Astrocyte (in vitro differentiated cells and primary cell): ENCODE results near the gene SNX5. TPM values are rescaled to one million over a fixed set of nuclear protein-coding genes. Genes with fewer than 3 reads are reported as not detected.

Source experiments
- DNase-seq: peaks from one replicate; pipeline ENCODE4 v3.0.0-alpha.2; 2010; ENCODE audit warnings: low read depth
- FAIRE-seq: peaks from 2 replicates; lab custom pipeline; 2011; peaks lifted over from hg19 to GRCh38; lab: Jason Lieb, UNC
- H2AFZ ChIP-seq: 2 replicates; pipeline ENCODE4 v1.6.0; 2012; ENCODE audit warnings: low read depth, low read length, inconsistent platforms
- H3K27ac ChIP-seq: 2 replicates; pipeline ENCODE4 v1.5.1; 2011; ENCODE audit warnings: low read depth, low read length, inconsistent platforms
- H3K27me3 ChIP-seq: 2 replicates; pipeline ENCODE4 v1.6.0; 2011; ENCODE audit warnings: low read length, inconsistent platforms; ENCODE audit not compliant: insufficient read depth
- H3K36me3 ChIP-seq: 2 replicates; pipeline ENCODE4 v1.5.1; 2011; ENCODE audit warnings: low read length, inconsistent platforms; ENCODE audit not compliant: insufficient read depth
- H3K4me1 ChIP-seq: 2 replicates; pipeline ENCODE4 v1.5.1; 2011; ENCODE audit warnings: low read length, inconsistent platforms; ENCODE audit not compliant: insufficient read depth
- H3K4me2 ChIP-seq: 2 replicates; pipeline ENCODE4 v1.6.0; 2012; ENCODE audit warnings: low read length, inconsistent platforms
- H3K4me3 ChIP-seq: 2 replicates; pipeline ENCODE4 v1.5.1; 2011; ENCODE audit warnings: low read depth, mild to moderate bottlenecking, low read length, inconsistent platforms; ENCODE audit not compliant: insufficient read depth
- H3K79me2 ChIP-seq: 2 replicates; pipeline ENCODE4 v1.6.0; 2012; ENCODE audit warnings: mild to moderate bottlenecking, low read length, inconsistent platforms; ENCODE audit not compliant: insufficient read depth
- H3K9ac ChIP-seq: 2 replicates; pipeline ENCODE4 v1.6.0; 2012; ENCODE audit warnings: mild to moderate bottlenecking, low read length, inconsistent platforms
- H3K9me3 ChIP-seq: 2 replicates; pipeline ENCODE4 v1.5.1; 2012; ENCODE audit warnings: low read depth, mild to moderate bottlenecking, low read length, inconsistent platforms; ENCODE audit not compliant: insufficient read depth
- H4K20me1 ChIP-seq: 2 replicates; pipeline ENCODE4 v1.6.0; 2012; ENCODE audit warnings: low read length, inconsistent platforms; ENCODE audit not compliant: insufficient read depth
- H3K27ac Mint-ChIP-seq: one replicate; pipeline ENCODE4 v1.8.0; 2021; ENCODE audit warnings: mild to moderate bottlenecking, mixed read lengths; ENCODE audit not compliant: unreplicated experiment
- H3K27me3 Mint-ChIP-seq: one replicate; pipeline ENCODE4 v1.8.0; 2021; ENCODE audit warnings: low read depth, mixed read lengths; ENCODE audit not compliant: unreplicated experiment
- H3K36me3 Mint-ChIP-seq: one replicate; pipeline ENCODE4 v1.8.0; 2021; ENCODE audit warnings: low read depth, mixed read lengths; ENCODE audit not compliant: unreplicated experiment
- H3K4me1 Mint-ChIP-seq: one replicate; pipeline ENCODE4 v1.8.0; 2021; ENCODE audit warnings: low read depth, mixed read lengths; ENCODE audit not compliant: unreplicated experiment
- H3K4me3 Mint-ChIP-seq: one replicate; pipeline ENCODE4 v1.8.0; 2021; ENCODE audit warnings: mild to moderate bottlenecking, moderate library complexity, mixed read lengths; ENCODE audit not compliant: unreplicated experiment
- H3K9me3 Mint-ChIP-seq: one replicate; pipeline ENCODE4 v1.8.0; 2021; ENCODE audit warnings: mild to moderate bottlenecking, mixed read lengths; ENCODE audit not compliant: unreplicated experiment
- EZH2 ChIP-seq: IDR thresholded peaks from 2 replicates; pipeline ENCODE4 v1.6.1; 2012; ENCODE audit warnings: mild to moderate bottlenecking, low read length, inconsistent platforms; ENCODE audit not compliant: insufficient read depth
- total RNA-seq: library from RNA; stranded (reverse); gene quantifications from 2 replicates; pipeline ENCODE4 v1.2.1, GENCODE V29; 2021
- TF ChIP-seq, protein P1 (sequence below): IDR thresholded peaks from 2 replicates; pipeline ENCODE4 v1.5.1; 2011; ENCODE audit warnings: low read depth, mild to moderate bottlenecking, inconsistent platforms, low read length, moderate library complexity; ENCODE audit not compliant: insufficient read depth

Gene SNX5
- total RNA-seq, 1 donor from 2014 or later = 95.1 TPM

GRCh38 chr20:17995967-17996819, 27.6 kb upstream of the SNX5 start:
- H3K27ac ChIP-seq = no peak overlapping the region
- no peaks in the 10 kb centered on the region for H3K27me3 ChIP-seq
- peak overlapping the region; percentile 3 for H3K9ac ChIP-seq
- Mint-ChIP-seq H3K4me1 (peaks cover 3% of the 10 kb centered on the region), H3K4me3 (no peak overlapping the region), H3K36me3 (no peaks in the 10 kb centered on the region), H3K27me3 (peaks cover 4% of the 10 kb centered on the region), H3K27ac (no peak overlapping the region), H3K9me3 (no peaks in the 10 kb centered on the region)
- H3K79me2 ChIP-seq = no peaks in the 10 kb centered on the region
- peaks cover 11% of the 10 kb centered on the region for H3K4me1 ChIP-seq
- peak overlapping the region; percentile 30 for H3K4me2 ChIP-seq
- H2AFZ ChIP-seq = peak overlapping the region; percentile 26
- H3K4me3 ChIP-seq = no peak overlapping the region
- peak; percentile 47 for DNase-seq
- TF ChIP-seq, protein P1, sequence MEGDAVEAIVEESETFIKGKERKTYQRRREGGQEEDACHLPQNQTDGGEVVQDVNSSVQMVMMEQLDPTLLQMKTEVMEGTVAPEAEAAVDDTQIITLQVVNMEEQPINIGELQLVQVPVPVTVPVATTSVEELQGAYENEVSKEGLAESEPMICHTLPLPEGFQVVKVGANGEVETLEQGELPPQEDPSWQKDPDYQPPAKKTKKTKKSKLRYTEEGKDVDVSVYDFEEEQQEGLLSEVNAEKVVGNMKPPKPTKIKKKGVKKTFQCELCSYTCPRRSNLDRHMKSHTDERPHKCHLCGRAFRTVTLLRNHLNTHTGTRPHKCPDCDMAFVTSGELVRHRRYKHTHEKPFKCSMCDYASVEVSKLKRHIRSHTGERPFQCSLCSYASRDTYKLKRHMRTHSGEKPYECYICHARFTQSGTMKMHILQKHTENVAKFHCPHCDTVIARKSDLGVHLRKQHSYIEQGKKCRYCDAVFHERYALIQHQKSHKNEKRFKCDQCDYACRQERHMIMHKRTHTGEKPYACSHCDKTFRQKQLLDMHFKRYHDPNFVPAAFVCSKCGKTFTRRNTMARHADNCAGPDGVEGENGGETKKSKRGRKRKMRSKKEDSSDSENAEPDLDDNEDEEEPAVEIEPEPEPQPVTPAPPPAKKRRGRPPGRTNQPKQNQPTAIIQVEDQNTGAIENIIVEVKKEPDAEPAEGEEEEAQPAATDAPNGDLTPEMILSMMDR = peak; percentile 100
- TF ChIP-seq EZH2 = no peak
- FAIRE-seq = peak; percentile 75
- no peaks in the 10 kb centered on the region for H3K36me3 ChIP-seq
- no peaks in the 10 kb centered on the region for H4K20me1 ChIP-seq
- H3K9me3 ChIP-seq = no peaks in the 10 kb centered on the region

DNA sequence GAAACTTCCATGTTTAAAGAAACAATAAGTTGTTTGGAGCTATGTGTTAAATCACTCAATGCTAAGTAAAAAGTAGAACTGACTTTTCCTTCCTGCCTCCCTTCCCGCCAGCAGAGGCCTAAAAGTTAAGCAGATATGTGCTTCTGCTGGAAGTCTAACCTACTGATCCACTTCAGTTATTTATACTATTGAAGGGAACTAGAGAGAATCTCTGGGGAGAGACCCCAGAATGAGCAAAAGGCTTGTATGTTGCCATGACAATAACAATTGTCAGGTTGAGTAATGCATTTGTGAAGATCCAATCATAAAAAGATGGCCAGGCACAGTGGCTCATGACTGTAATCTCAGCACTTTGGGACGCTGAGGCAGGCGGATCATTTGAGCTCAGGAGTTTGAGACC, 25.0 kb upstream of the SNX5 start:
- Histone ChIP-seq H3K4me1 (peaks cover 11% of the 10 kb centered on the region), H3K79me2 (no peaks in the 10 kb centered on the region), H3K9me3 (no peaks in the 10 kb centered on the region), H4K20me1 (no peaks in the 10 kb centered on the region), H3K27me3 (no peaks in the 10 kb centered on the region), H3K9ac (no peak overlapping the region), H3K27ac (no peak overlapping the region), H3K36me3 (peaks cover 10% of the 10 kb centered on the region), H2AFZ (no peak overlapping the region), H3K4me2 (no peak overlapping the region), H3K4me3 (no peak overlapping the region)
- no peak overlapping the region for H3K4me3 Mint-ChIP-seq
- H3K4me1 Mint-ChIP-seq = peaks cover 3% of the 10 kb centered on the region
- peaks cover 1% of the 10 kb centered on the region for H3K27me3 Mint-ChIP-seq
- H3K9me3 Mint-ChIP-seq = no peaks in the 10 kb centered on the region
- no peak for DNase-seq
- no peak for FAIRE-seq
- no peak overlapping the region for H3K27ac Mint-ChIP-seq
- TF ChIP-seq EZH2 = no peak
- TF ChIP-seq, protein P1 = no peak
- H3K36me3 Mint-ChIP-seq = no peaks in the 10 kb centered on the region
